DMS53 (cell line): Measurements from ENCODE around the gene CCM2L.

Experiments
- DNase-seq: peaks from one replicate; lab custom pipeline; 2025; lab: John Stamatoyannopoulos, UW

The CCM2L gene

GRCh38 chr20:32010101-32010500 is at the start of gene CCM2L:
Gene CCM2L, plus strand, starts transcription at chr20:32010438. Its CDS starts 17 bp downstream, at chr20:32010455.
- no peak for DNase-seq

GRCh38 chr20:31962761-31963160 is 47.5 kb upstream of the CCM2L start:
- DNase-seq = no peak

GRCh38 chr20:31963889-31964288 is 46.3 kb upstream of the CCM2L start:
- DNase-seq = no peak

- DNase-seq = peak; percentile 37
These were observed 43.1 kb upstream of the CCM2L start for GRCh38 chr20:31966991-31967655.

GRCh38 chr20:31967830-31968249 is 42.4 kb upstream of the CCM2L start, which contains the start of gene XKR7:
Gene XKR7, plus strand, starts transcription at chr20:31968151. Its CDS starts 25 bp downstream, at chr20:31968176.
- DNase-seq = peak; percentile 75

- DNase-seq = peak; percentile 81
These were observed 41.7 kb upstream of the CCM2L start for GRCh38 chr20:31968291-31969126.

GRCh38 chr20:31969991-31970390 is 40.2 kb upstream of the CCM2L start:
- no peak for DNase-seq

- DNase-seq = no peak
These were observed 37.7 kb upstream of the CCM2L start for GRCh38 chr20:31972471-31973021.

GRCh38 chr20:31974296-31974695 is 35.9 kb upstream of the CCM2L start:
- DNase-seq = no peak

GRCh38 chr20:31974951-31975487 is 35.2 kb upstream of the CCM2L start:
- no peak for DNase-seq

- no peak for DNase-seq
These were observed 34.4 kb upstream of the CCM2L start for GRCh38 chr20:31975874-31976273.

GRCh38 chr20:31977080-31977479 is 33.2 kb upstream of the CCM2L start:
- DNase-seq = no peak

- DNase-seq = no peak
These were observed 30.4 kb upstream of the CCM2L start for GRCh38 chr20:31979713-31980426.

- no peak for DNase-seq
These were observed 28.5 kb upstream of the CCM2L start for GRCh38 chr20:31981784-31982183.

GRCh38 chr20:31984981-31985471 is 25.2 kb upstream of the CCM2L start:
- no peak for DNase-seq

- peak; percentile 14 for DNase-seq
These were observed 22.5 kb upstream of the CCM2L start for GRCh38 chr20:31987744-31988143.

- no peak for DNase-seq
These were observed 21.7 kb upstream of the CCM2L start for GRCh38 chr20:31988430-31989015.

GRCh38 chr20:31989030-31989645 is 21.1 kb upstream of the CCM2L start:
- DNase-seq = no peak

GRCh38 chr20:31990641-31991338 is 19.4 kb upstream of the CCM2L start:
- no peak for DNase-seq

- no peak for DNase-seq
These were observed 18.9 kb upstream of the CCM2L start for GRCh38 chr20:31991339-31991705.
